ENCODE measurements around the gene NRCAM.
"Not testable (repeated sequence)": the region's sequence is repeated elsewhere in the genome, so short reads cannot be mapped to it uniquely, and the experiment has no call there.

Gene NRCAM

DNA sequence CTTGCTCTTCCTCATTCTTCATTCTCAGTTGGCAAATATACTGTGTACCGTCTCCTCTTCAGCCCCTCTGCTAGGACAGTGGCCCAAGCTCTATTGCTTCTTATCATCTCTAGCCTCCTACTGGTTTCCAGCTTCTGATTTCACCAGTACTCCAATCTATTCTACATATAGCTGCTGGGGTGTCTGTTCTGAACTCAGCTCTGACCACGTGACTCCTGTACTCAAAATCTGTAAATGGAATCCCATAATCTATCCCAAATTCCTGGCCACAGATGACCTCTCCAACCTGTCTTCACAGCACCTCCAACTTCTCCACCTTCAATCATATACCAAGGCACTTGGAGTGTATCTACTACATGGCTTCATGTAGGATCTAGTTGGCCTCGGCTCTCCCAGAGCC, 152.9 kb downstream of the NRCAM start:
- DNase-seq: no peak

DNA sequence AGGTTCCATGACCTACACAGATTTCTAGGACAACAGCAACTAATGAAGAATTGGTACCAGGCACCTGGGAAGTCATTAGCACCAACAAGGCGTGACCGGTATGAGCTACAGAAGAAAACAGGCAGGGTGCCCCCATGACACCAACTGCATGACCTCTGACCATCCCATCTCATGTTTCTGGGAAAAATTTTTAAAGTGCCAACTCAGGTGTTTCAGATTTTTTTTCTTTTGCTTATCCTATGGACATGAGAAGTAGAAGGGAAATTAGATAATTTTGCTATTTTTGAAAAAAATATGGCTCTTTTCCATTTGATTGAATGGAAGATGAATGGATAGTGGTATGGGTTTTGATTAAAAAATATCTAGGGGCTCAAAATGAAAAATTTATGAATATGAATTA, 154.8 kb downstream of the NRCAM start:
- DNase-seq: no peak

GRCh38 chr7:108299251-108299973, 156.8 kb downstream of the NRCAM start:
- DNase-seq: no peak

DNA sequence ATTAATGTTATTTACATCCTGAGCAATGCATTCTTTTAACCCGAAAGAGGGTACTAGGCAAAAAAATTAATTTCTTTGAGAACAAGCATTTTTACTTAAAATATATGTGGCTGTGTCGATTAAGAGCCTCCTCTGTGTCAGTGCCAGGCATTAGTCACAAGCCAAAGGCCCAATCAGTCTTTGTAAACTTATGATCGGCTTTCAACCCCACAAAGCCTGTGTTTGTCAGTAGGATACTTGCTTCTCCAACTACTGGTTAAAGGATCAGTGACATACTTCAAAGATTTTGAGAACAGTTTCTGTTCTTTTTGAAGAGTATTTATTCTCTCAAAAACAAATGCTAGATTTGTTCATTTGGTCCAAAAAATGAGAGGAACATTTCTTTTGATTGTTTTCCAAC, 159.3 kb downstream of the NRCAM start:
- DNase-seq: no peak

DNA sequence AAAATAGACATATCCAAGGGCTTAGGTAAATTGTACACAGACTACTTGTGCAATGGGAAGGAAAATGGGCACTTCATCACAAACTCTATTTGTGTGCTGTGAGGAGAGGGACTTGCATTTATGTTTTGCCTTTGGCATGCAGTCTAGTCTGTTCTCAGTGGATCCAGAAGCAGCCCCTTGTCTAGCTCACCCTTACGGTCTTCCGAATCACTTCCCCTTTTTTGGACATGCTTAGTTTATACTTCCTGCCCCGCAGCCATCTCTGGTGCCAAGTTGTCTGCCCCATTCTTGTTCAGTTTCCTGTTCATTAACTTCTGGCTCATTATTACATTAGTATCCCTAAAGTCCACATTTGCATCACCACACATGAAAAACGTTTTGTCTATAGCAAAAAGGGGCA, 161.6 kb downstream of the NRCAM start:
- no peak for DNase-seq

DNA sequence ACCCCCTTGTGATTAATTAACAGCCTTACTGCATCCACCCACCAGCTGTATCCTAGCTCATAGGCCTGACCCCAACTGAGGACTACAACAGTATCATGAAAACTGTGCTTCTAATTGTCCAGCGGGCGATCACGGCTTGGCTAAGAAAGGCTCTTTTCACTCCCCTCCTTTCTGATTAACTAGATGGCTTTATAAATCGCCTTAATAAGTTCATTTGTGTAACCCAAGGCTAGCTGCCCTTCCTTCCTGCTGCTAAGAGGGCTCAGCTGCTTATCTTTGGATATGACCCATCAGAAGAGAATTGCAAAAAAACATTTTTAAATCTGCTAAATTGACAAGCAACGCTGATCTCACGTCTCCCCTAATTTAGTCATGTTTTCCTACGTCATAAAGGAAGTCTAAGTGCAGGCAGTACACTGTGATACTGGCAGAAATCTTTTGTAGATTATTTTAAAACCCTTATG, 163.1 kb downstream of the NRCAM start:
- DNase-seq: no peak

GRCh38 chr7:108292541-108292940, 163.7 kb downstream of the NRCAM start:
- DNase-seq: no peak

DNA sequence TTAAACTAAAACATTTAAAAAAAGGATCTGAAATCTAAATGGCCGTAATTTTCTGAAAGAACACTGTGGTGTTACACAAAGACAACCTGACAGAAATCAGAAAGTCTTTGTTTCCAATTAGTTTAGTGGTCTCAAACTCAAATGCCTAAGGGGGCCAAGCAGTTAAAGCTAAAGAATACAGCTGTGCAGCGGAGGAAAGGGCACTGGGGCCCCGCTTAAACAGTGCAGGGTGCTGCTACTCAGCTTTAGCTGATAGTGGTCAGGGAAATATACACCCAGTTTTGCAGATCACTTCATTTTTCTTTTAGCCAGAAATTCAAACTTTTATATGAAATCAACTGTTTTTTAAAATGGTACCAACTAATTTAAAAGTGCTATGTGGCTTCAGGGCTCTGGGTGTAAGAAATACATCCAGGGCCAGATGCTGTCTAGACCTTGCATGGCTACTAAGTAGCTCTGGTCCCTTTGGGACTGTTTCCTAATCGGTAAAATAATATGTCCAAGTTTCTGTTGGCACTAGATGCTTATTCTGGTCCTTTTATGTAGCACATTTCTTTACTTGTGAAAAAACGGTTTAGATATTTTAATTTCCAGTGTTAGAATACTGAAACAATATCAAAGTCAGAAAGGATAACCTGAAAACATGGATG, 164.3 kb downstream of the NRCAM start:
- DNase-seq: no peak

DNA sequence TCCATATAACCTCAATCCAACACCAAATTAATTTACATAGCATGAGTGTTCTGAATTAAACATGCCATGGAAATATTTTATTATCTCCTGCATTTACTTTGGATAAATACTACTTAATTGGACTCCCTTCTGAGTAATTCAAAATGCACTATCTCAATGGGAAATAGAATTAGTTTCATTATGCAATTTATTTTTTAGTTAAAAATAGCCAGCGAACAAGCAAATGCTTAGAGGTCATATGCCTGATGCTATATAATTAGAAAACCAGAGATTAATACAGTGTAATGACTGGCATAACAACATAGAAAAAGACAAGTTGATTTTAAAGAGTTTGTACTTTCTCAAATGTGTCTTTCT, 165.1 kb downstream of the NRCAM start:
- no peak for DNase-seq

DNA sequence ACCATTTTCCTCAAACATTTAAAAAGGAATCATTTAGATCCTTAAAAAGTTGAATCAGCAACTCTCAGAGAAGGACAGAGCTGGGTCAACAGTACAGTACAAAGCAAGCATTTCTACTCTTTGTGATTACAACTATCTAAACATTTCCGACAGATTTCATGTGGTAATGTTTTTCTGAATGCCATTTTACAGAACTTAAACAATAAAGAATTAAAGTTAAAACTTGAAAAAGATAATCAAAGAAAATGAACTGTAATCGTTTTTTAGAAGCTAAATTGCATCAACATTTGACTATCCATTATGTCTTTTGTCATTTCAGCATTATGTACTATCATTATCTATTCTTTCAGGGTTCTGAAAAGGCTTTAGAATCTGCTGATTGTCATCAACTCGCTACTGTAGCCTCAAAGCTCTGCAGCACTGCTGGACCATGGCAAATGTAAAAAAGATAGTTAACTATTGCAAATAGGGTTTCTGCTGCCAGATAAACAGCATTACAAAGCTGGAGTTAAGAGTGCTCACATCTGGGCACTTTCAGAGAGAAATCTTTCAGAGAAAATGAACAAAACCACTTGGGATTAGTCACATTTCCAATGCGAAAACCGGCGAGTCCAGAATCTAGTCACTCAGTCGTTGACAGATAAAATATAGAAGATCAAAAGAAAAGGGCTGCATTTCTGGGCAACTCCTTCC, 165.6 kb downstream of the NRCAM start:
- no peak for DNase-seq

DNA sequence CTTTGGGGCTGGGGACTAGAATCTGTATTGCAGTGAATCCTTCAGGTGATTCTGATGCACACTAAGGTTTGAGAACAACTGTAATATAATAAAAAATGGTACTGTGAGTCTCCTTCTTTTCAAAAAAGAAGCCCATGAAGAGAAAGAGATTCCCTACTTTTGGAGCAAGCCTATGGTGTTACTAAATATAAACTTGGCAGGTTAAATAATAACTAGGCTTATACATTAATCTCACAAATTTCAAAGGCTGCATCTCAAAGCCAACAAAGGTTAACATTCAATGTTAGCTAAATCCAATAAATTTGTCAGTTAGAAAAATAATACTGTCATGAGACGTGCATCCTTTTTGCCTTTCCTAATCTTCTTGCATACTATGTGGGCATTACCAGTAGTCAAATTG, 166.4 kb downstream of the NRCAM start:
- no peak for DNase-seq

GRCh38 chr7:108287857-108288256, 168.4 kb downstream of the NRCAM start:
- DNase-seq: no peak

DNA sequence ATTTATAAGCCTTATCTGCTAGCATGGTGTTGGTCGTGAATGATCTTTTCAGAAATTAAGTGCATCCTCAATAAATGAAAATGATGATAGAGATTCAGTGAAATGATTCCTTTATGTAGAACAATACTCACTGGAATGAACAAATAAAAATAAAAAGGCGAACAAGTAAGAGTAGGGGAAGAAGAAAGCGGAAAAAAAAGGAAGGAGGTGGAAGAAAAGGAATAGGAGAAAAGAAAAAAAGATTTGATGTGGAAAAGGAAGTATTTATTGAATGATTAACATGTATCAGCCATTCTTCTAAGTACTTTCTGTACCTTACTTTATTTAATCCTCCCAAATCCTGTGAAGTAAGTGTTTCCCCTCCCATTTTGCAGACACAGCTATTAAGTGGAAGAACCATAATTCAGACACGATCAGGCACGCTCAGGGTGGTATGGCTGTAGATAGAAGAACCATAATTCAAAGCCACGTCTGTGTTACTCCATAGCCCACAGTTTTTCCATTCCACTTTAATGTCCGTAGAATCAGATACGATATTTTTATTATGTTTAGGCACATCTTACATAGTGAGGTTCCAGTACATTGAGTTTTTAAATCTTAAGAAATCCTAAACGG, 169.8 kb downstream of the NRCAM start:
- no peak for DNase-seq

GRCh38 chr7:108285778-108286177, 170.5 kb downstream of the NRCAM start:
- DNase-seq: no peak

GRCh38 chr7:108285003-108285368, 171.2 kb downstream of the NRCAM start:
- no peak for DNase-seq

DNA sequence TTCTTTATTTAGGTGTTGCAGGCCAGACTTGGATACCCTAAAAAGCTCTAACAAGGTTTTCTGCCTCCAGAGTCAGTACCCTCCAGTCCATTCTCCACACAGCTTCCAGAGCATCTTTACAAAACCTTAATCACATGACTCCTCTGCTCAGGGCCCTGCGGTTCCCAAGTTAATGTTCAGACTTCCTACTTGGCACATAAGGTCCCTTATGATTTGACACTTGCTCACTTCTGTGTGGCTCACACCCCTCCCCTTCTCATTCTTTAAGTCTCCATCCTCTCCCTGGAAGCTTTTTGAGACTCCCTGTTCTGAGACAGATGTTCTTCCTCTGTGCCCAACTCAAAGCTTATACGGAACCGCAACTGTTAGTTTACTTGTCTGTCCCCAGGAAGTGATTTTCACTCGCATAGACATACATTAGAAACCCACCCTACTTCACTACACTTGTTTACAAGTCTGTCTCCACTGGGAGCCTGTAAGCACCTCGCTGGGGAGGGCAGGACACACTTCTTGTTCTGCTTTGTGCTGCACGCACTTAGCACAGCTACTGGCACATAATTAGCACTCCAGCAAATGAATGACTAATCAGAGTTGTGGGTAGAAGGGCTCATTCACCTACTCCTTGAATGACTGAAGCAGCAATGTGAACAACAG, 171.8 kb downstream of the NRCAM start:
- no peak for DNase-seq

- DNase-seq: no peak
Measured at GRCh38 chr7:108283252-108283651, 173.0 kb downstream of the NRCAM start.

GRCh38 chr7:108282427-108282996, 173.7 kb downstream of the NRCAM start:
- no peak for DNase-seq

DNA sequence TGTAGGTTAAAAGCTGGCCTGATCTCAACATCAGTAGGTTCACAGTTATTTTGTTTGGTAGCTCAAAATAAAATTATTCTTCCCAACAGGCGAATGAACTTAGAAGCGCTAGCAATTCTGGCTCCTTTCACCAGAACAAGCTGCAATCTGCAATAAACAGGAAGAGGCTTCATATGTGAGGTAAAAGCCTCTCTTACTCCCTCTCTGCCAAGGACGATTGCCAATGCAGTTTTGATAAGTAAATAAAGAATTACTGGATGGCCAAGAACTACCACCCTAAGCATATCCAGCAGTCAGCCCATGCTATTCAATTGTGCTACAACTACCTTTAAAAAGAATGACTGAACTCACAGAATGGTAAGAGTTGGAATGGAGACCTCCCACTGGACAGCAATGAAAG, 176.1 kb downstream of the NRCAM start:
- no peak for DNase-seq

- no peak for DNase-seq
Measured at GRCh38 chr7:108278776-108279175, 177.5 kb downstream of the NRCAM start.

GRCh38 chr7:108278281-108278680, 178.0 kb downstream of the NRCAM start:
- DNase-seq: no peak

DNA sequence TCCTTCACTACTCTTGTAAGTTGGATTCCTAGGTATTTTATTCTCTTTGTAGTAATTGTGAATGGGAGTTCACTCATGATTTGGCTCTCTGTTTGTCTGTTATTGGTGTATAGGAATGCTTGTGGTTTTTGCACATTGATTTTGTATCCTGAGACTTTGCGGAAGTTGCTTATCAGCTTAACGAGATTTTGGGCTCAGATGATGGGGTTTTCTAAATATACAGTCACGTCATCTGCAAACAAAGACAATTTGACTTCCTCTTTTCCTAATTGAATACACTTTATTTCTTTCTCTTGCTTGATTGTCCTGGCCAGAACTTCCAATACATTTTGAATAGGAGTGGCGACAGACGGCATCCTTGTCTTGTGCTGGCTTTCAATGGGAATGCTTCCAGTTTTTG, 181.8 kb downstream of the NRCAM start:
- not testable (repeated sequence) for DNase-seq

DNA sequence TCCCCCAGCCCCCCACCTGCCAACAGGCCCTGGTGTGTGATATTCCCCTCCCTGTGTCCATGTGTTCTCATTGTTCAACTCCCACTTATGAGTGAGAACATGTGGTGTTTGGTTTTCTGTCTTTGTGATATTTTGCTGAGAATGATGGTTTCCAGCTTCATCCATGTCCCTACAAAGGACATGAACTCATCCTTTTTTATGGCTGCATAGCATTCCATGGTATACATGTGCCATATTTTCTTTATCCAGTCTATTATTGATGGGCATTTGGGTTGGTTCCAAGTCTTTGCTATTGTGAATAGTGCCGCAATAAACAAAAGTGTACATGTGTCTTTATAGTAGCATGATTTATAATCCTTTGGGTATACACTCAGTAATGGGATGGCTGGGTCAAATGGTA, 183.3 kb downstream of the NRCAM start:
- not testable (repeated sequence) for DNase-seq

Data from GOT3 (cell line).